Purkinje cell (primary cell): ENCODE results near the gene TAS2R46. TPM values are rescaled to one million over a fixed set of nuclear protein-coding genes. Genes with fewer than 3 reads are reported as not detected.

ENCODE experiments used
- polyA plus RNA-seq: library from polyadenylated mRNA; unstranded; fragments of >200 nt; fragmentation: Nextera tagmentation; gene quantifications from 2 replicates; pipeline ENCODE4 v1.2.1, GENCODE V29; 2014

TAS2R46 gene
- polyA plus RNA-seq = 2.0 TPM in 1 of 2 replicates, not detected in the other

GRCh38 chr12:11062194-11062593 is at the start of gene TAS2R46:
TAS2R46 (minus strand) TSS chr12:11062294; CDS start chr12:11062294, 0 bp downstream.

GRCh38 chr12:11092128-11092527 is 30.0 kb upstream of the TAS2R46 start, which contains the start of gene TAS2R43:
TAS2R43 (minus strand) TSS chr12:11092313; CDS start chr12:11092229, 84 bp downstream.

GRCh38 chr12:11031307-11031706 is 30.8 kb downstream of the TAS2R46 start, which contains the start of gene TAS2R31:
TAS2R31 (minus strand) TSS chr12:11031407; CDS start chr12:11031335, 72 bp downstream.

GRCh38 chr12:11022520-11022919 is 39.6 kb downstream of the TAS2R46 start, which contains the start of gene TAS2R19:
TAS2R19 (minus strand) TSS chr12:11022620; CDS start chr12:11022571, 49 bp downstream.

Other genes with a start within 250 kb of the TAS2R46 start
- 3.4 and 4.6 TPM in 2 replicates for gene TAS2R10, start 235.9 kb downstream of the TAS2R46 start, polyA plus RNA-seq
- gene PRR4, start 212.8 kb downstream of the TAS2R46 start, polyA plus RNA-seq = 17.7 and 22.1 TPM in 2 replicates
- gene PRH1, start 178.0 kb downstream of the TAS2R46 start, polyA plus RNA-seq = 31.6 and 47.9 TPM in 2 replicates
- 0.20 and 0.54 TPM in 2 replicates for gene TAS2R13, start 152.7 kb downstream of the TAS2R46 start, polyA plus RNA-seq
- not detected in 2 replicates for gene PRH2, start 133.1 kb downstream of the TAS2R46 start, polyA plus RNA-seq
- 10.0 and 17.3 TPM in 2 replicates for gene TAS2R14, start 123.0 kb downstream of the TAS2R46 start, polyA plus RNA-seq
- not detected in 2 replicates for gene TAS2R50, start 75.4 kb downstream of the TAS2R46 start, polyA plus RNA-seq
- gene TAS2R20, start 64.0 kb downstream of the TAS2R46 start, polyA plus RNA-seq = 0.87 TPM in 1 of 2 replicates, not detected in the other
- 0.81 and 2.3 TPM in 2 replicates for gene TAS2R19, start 39.7 kb downstream of the TAS2R46 start, polyA plus RNA-seq
- not detected in 2 replicates for gene TAS2R31, start 30.9 kb downstream of the TAS2R46 start, polyA plus RNA-seq
- gene TAS2R43, start 30.0 kb upstream of the TAS2R46 start, polyA plus RNA-seq = not detected in 2 replicates
- 0.32 and 0.52 TPM in 2 replicates for gene TAS2R30, start 72.3 kb upstream of the TAS2R46 start, polyA plus RNA-seq
- 17.9 and 18.2 TPM in 2 replicates for gene SMIM10L1, start 108.9 kb upstream of the TAS2R46 start, polyA plus RNA-seq
- gene TAS2R42, start 124.6 kb upstream of the TAS2R46 start, polyA plus RNA-seq = not detected in 2 replicates
- not detected in 2 replicates for gene PRB3, start 207.4 kb upstream of the TAS2R46 start, polyA plus RNA-seq
- not detected in 2 replicates for gene PRB4, start 248.1 kb upstream of the TAS2R46 start, polyA plus RNA-seq